ENCODE measurements around the gene PRKAG2. TPM values are rescaled to one million over a fixed set of nuclear protein-coding genes. Genes with fewer than 3 reads are reported as not detected.
"Not testable (repeated sequence)": the region's sequence is repeated elsewhere in the genome, so short reads cannot be mapped to it uniquely, and the experiment has no call there.

The PRKAG2 gene
- total RNA-seq, 1 donor from 2014 or later = 20.8 TPM

DNA sequence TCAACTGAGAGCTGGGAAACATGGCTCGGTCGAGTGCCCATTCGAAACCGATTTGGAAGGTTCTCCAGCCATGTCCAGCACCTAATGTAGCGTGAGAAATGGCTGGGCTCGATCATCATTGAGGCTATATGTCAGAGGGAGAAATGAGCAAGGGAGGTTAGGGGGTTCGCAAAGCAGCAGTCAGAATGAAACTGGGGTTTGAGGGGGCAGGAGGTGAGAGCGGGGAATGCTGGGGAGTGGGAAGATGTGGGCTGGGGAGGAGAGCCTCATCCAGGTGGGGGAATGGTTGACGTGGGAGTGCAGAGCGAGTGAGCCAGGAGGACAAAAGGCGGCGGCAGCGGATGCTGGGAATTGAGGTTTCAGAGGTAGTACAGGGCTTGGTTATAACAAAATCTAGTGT lies 44.5 kb upstream of the PRKAG2 start:
- DNase-seq (ENCODE audit: low read depth) = no peak
- TF ChIP-seq, protein P1, sequence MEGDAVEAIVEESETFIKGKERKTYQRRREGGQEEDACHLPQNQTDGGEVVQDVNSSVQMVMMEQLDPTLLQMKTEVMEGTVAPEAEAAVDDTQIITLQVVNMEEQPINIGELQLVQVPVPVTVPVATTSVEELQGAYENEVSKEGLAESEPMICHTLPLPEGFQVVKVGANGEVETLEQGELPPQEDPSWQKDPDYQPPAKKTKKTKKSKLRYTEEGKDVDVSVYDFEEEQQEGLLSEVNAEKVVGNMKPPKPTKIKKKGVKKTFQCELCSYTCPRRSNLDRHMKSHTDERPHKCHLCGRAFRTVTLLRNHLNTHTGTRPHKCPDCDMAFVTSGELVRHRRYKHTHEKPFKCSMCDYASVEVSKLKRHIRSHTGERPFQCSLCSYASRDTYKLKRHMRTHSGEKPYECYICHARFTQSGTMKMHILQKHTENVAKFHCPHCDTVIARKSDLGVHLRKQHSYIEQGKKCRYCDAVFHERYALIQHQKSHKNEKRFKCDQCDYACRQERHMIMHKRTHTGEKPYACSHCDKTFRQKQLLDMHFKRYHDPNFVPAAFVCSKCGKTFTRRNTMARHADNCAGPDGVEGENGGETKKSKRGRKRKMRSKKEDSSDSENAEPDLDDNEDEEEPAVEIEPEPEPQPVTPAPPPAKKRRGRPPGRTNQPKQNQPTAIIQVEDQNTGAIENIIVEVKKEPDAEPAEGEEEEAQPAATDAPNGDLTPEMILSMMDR (conservative IDR thresholded peaks at IDR 0.05; ENCODE audit: low read depth, low read length) = no peak

DNA sequence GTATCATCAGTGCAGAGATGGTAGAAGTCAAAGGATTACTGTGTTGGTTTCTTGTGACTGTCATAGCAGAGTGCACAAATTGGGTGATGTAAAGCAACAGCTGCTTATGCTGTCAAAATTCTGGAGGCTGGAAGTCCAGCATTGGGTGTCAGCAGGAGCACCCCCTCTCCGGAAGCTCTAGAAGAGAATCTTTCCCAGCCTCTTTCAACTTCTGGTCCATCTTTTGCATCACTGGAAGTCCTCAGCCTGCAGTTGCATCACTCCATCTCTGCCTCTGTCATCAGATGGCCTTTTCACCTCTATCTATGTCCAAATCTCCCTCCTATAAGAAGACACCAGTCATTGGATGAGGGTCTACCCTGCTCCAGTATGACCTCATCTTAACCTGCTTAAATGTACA lies 43.6 kb upstream of the PRKAG2 start:
- DNase-seq (ENCODE audit: low read depth) = no peak
- TF ChIP-seq, protein P1 (conservative IDR thresholded peaks at IDR 0.05; ENCODE audit: low read depth, low read length) = no peak
- H3K4me3 ChIP-seq (ENCODE audit: low read depth, low read length) = no peak overlapping the region

More for the DNA sequence above, 44.5 kb upstream of the PRKAG2 start:
- no peak overlapping the region for H3K4me3 ChIP-seq (ENCODE audit: low read depth, low read length)

DNA sequence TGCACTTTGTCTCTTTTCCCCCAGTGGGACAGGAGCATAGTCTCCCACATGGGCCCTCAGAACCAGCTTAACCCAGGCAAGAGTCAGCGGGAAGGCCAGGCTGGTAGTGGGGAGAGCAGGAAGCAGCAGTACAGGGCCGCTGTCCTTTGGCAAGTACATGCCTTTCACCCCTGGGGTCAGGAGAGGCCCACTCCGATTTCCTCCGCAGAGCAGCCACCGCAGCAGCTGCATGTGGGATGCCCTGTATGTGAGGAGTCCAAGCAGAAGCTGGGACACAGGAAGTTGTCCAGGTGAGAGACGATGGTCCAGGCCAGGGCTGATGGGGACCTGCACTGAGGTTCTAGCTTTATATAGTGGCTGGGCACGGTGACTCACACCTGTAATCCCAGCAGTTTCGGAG lies 42.7 kb upstream of the PRKAG2 start:
- DNase-seq (ENCODE audit: low read depth) = no peak
- H3K4me3 ChIP-seq (ENCODE audit: low read depth, low read length) = no peak overlapping the region
- TF ChIP-seq, protein P1 (conservative IDR thresholded peaks at IDR 0.05; ENCODE audit: low read depth, low read length) = no peak

DNA sequence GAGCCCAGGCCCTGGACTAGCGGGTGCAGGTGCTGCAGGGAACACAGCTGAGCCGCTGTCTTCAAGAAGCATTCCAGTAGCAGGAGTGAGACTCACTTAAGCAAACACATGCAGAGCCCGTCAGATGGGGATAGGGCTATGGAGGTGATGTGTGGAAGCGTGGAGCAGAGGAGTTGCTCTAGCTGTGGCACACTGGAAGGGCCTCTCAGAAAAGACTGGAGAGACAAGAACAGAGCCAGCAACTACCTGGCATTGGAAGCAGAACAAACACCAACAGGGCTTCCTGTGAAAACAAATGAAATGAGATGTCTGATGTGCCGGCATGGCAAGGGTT lies 41.6 kb upstream of the PRKAG2 start:
- no peak for DNase-seq (ENCODE audit: low read depth)
- TF ChIP-seq, protein P1 (conservative IDR thresholded peaks at IDR 0.05; ENCODE audit: low read depth, low read length) = no peak
- no peak overlapping the region for H3K4me3 ChIP-seq (ENCODE audit: low read depth, low read length)

DNA sequence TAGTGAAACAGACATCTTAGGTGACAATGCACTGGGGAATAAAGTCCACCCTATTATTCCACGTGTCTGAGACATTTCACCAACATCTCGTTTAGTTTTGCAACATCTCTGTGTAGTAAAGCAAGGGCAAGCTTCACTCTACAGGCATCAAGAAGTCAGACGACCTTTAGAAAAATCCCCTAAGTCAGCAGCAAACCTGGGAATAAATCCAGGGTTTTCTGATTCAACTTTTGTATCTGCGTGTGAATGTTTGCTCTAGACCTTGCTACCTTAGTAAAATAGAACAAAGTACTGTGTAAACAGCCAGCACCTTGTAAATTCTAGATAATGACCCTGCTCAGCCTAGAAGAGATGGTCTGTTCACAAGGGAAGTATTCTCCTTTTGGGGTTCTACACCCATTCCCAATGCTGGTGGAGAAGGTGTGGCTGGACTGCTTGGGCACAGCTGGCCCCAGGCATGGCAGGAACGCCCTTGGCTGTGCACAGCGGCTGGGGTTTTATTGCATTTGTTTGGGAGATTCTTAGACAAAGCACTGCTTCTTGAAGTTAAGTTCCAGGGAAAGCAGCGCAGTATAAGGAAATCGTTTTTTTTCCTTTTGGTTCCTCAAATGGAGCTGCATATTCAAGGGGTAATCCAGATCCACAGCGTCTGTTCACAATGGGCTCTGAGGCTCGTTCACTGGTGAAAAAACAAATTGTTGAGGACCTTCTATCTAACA lies 41.0 kb upstream of the PRKAG2 start:
- TF ChIP-seq, protein P1 (conservative IDR thresholded peaks at IDR 0.05; ENCODE audit: low read depth, low read length) = no peak
- DNase-seq (ENCODE audit: low read depth) = no peak
- no peak overlapping the region for H3K4me3 ChIP-seq (ENCODE audit: low read depth, low read length)

DNA sequence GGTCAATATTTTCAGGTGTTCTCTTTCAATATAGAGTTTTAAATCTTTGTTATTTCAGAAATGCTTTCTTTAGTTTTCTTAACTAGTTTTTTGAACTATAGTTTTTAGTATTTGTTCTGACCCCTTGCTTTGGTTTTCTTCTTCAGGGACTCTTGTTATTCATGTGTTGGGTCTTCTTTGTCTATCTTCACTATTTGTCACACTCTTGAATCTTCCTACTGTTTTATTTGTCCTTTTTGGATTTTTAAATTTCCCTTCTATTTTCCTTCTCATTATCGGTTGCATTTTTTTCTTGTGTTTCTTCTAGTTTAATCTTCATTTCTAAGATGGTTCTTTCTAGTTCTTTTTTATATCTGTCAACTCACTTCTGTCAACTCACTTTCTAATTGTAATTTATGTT lies 37.1 kb upstream of the PRKAG2 start:
- TF ChIP-seq, protein P1 (conservative IDR thresholded peaks at IDR 0.05; ENCODE audit: low read depth, low read length) = no peak
- no peak for DNase-seq (ENCODE audit: low read depth)
- no peak overlapping the region for H3K4me3 ChIP-seq (ENCODE audit: low read depth, low read length)

DNA sequence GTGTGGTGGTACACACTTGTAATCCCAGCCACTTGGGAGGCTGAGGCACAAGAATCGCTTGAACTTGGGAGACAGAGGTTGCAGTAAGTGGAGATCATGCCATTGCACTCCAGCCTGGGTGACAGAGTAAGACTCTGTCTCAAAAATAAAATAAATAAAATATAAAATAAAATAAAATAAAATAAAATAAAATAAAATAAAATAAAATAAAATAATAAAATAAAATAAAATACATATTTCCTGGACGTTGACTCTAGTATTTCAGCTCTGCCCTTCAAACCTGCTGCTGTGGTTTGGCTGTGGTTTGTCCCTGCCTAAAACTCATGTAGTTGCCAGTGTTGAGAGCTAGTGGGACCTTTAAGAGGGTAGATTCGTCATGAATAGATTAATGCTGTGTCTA lies 33.7 kb upstream of the PRKAG2 start:
- not testable (repeated sequence) for DNase-seq (ENCODE audit: low read depth); H3K4me3 ChIP-seq (ENCODE audit: low read depth, low read length)

DNA sequence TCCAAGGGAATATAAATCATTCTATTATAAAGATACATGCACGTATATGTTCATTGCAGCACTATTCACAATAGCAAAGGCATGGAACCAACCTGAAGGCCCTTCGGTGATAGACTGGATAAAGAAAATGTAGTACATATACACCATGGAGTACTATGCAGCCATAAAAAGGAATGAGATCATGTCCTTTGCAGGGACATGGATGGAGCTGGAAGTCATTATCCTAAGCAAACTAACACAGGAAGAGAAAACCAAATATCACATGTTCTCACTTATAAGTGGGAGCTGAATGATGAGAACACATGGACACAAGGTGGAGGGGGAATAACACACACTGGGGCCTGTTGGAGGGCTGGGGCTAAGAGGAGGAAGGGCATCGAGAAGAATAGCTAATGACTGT lies 30.2 kb upstream of the PRKAG2 start:
- H3K4me3 ChIP-seq (ENCODE audit: low read depth, low read length) = not testable (repeated sequence)

More for the DNA sequence above, 30.2 kb upstream of the PRKAG2 start:
- DNase-seq (ENCODE audit: low read depth) = not testable (repeated sequence)

Measured in epithelial cell of proximal tubule (primary cell).